Psoas muscle (tissue), 8 donors: ENCODE results near the gene DOK3. TPM values are rescaled to one million over a fixed set of nuclear protein-coding genes. Genes with fewer than 3 reads are reported as not detected.

Experiments used
- ATAC-seq, 4 donors: fragments of 200-7000 bp; cut with Tn5 transposase; one replicate each; pipeline ENCODE4 v1.9.1; 2020; ENCODE audit warnings: moderate library complexity in 3 of 4, mild to moderate bottlenecking in 2 of 4
- DNase-seq, 2 donors: peaks; one replicate each; pipeline ENCODE4 v3.0.0-alpha.2; 2020
- H3K27ac ChIP-seq: fragments of 200-600 bp; one replicate; pipeline ENCODE4 v1.8.0; 2022
- H3K27me3 ChIP-seq, 3 donors: fragments of 200-600 bp in 1 of 3; one replicate each; pipeline versions ENCODE4 v1.6.1 to v1.8.0; 2013 to 2022; ENCODE audit warnings: low read length in 2 of 3, mild to moderate bottlenecking in 2 of 3, moderate library complexity in 1 of 3; ENCODE audit not compliant: insufficient read depth in 3 of 3
- H3K36me3 ChIP-seq, 2 donors: fragments of 200-600 bp in 1 of 2; one replicate each; pipeline versions ENCODE4 v1.6.1 to v1.8.0; 2013 to 2022; ENCODE audit warnings: low read depth in 1 of 2, mild to moderate bottlenecking in 1 of 2, moderate library complexity in 1 of 2; ENCODE audit not compliant: insufficient read depth in 1 of 2
- H3K4me1 ChIP-seq: fragments of 200-600 bp; one replicate; pipeline ENCODE4 v1.8.0; 2022
- H3K4me3 ChIP-seq: fragments of 200-600 bp; one replicate; pipeline ENCODE4 v1.8.0; 2022; ENCODE audit warnings: mild to moderate bottlenecking
- H3K9me3 ChIP-seq: fragments of 200-600 bp; one replicate; pipeline ENCODE4 v1.8.0; 2022
- WGBS, 3 donors: extraction: QIAGEN DNeasy Blood & Tissue Kit; methylation state at CpG; one replicate each; pipeline versions ENCODE4 v1.1.6 to v1.1.7; 2013; 5-methylcytosine and 5-hydroxymethylcytosine counted together
- intact Hi-C, 2 donors: fragments of 100-400 bp; cut with DNase I; formaldehyde crosslinking; loops; one replicate each; pipeline versions ENCODE4 v1.11.0 to v1.14.2; 2022
- polyA plus RNA-seq, 3 donors: library from polyadenylated mRNA; stranded (reverse); fragments of 200-250 nt; gene quantifications; one replicate each; pipeline ENCODE4 v1.2.3, GENCODE V29; 2013
- total RNA-seq, 4 donors: library from RNA; stranded (reverse); fragmentation: NEBNext Ultra II Directional in 2 of 4; extraction: Animal tissue kit (Norgen Biotek cat#: 25700) in 2 of 4; gene quantifications; one replicate each; pipeline versions ENCODE4 v1.2.1 to v1.2.4, GENCODE V29; 2021 to 2023
- TF ChIP-seq, protein P1 (sequence below): fragments of 200-600 bp; IDR thresholded peaks from one replicate; pipeline ENCODE4 v1.8.0; 2022; ENCODE audit warnings: antibody characterized with exemption
- donor health status: healthy with polysubstance abuse.
- donor health status: DM: no; HTN: no; CAD: no; lungs with moderate emphysema.
- donor health status: Bipolar disorder and iron deficiency.
- donor health status: healthy.
- donor health status: DM: yes; HTN: yes; CAD: no.
- donor health status: DM: no; HTN: no; CAD: no.
- donor health status: DM: no; HTN: no; CAD: no.
- donor health status: DM: yes; HTN: yes; CAD: no.

The DOK3 gene
- total and polyA plus RNA-seq, 7 donors, result 0.44 to 5.4 (median 3.3) TPM

DNA sequence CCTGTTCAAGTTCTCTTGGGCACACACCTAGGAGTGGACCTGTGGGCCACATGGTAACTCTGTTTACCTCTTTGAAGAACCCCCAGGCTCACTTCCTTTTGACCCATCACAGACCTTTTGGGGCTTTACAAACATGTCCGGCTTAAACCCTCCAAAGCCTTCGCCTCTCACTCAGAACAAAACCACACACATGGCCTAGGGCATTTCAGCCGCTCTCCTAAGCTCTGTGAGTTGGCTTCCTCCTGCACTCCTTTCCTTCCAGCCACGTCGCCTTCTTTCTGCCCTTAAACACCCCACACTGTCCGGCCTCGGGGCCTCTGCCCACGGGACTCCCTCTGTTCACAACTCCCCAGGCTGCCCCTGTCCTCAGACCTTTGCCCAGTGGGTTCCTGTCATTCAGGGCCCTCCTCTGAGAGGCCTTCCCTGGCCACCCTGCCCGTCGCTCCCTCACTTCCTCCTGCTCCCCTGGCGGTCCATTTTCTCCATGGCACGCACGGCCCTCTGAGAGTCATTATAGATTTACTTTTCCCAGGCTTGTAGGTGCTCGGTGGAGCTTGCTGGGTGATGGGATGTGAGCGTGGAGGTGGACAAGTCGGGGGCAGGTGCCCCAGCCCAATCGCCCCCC lies 1.9 kb downstream of the DOK3 start:
- H3K9me3 ChIP-seq, result no peaks in the 10 kb centered on the region
- H3K27ac ChIP-seq, result no peak overlapping the region
- H3K4me1 ChIP-seq, result no peaks in the 10 kb centered on the region
- H3K4me3 ChIP-seq, result peak overlapping the region; percentile 54
- no peaks in the 10 kb centered on the region for H3K27me3 ChIP-seq
- intact Hi-C loops, result no loop called here
- peaks cover 0 to 37% of the 10 kb centered on the region in 2 donors for H3K36me3 ChIP-seq
- WGBS, 3 donors, result 82 to 92% (median 90%) methylated on average over 17 of the region's 17 CpGs
- TF ChIP-seq, protein P1, sequence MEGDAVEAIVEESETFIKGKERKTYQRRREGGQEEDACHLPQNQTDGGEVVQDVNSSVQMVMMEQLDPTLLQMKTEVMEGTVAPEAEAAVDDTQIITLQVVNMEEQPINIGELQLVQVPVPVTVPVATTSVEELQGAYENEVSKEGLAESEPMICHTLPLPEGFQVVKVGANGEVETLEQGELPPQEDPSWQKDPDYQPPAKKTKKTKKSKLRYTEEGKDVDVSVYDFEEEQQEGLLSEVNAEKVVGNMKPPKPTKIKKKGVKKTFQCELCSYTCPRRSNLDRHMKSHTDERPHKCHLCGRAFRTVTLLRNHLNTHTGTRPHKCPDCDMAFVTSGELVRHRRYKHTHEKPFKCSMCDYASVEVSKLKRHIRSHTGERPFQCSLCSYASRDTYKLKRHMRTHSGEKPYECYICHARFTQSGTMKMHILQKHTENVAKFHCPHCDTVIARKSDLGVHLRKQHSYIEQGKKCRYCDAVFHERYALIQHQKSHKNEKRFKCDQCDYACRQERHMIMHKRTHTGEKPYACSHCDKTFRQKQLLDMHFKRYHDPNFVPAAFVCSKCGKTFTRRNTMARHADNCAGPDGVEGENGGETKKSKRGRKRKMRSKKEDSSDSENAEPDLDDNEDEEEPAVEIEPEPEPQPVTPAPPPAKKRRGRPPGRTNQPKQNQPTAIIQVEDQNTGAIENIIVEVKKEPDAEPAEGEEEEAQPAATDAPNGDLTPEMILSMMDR, result no peak
- no peak for DNase-seq
- ATAC-seq, result no peak

DNA sequence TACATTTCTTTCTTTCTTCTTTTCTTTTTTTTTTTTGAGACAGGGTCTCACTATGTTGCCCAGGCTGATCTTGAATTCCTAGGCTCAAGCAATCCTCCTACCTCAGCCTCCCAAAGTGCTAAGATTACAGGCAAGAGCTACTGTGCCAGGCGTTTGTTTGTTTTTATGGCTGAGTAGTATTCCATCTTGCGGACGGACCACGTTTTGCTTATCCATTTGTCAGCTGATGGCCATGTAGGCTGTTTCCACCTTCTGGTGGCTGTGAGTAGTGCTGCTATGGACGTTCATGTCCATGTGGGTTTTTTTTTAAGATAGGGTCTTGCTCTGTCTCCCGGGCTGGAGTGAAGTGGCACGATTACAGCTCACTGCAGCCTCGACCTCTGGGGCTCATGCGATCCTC lies 2.5 kb downstream of the DOK3 start:
- Histone ChIP-seq H3K27me3 (no peaks in the 10 kb centered on the region), H3K4me3 (no peak overlapping the region), H3K36me3 (peaks cover 0 to 31% of the 10 kb centered on the region in 2 donors), H3K27ac (no peak overlapping the region), H3K4me1 (no peaks in the 10 kb centered on the region), H3K9me3 (no peaks in the 10 kb centered on the region)
- ATAC-seq (no peak), DNase-seq (no peak)
- TF ChIP-seq, protein P1, result peak; percentile 5
- intact Hi-C loops, result no loop called here
- 86 to 89% (median 88%) methylated on average over 9 of the region's 9 CpGs for WGBS, 3 donors

DNA sequence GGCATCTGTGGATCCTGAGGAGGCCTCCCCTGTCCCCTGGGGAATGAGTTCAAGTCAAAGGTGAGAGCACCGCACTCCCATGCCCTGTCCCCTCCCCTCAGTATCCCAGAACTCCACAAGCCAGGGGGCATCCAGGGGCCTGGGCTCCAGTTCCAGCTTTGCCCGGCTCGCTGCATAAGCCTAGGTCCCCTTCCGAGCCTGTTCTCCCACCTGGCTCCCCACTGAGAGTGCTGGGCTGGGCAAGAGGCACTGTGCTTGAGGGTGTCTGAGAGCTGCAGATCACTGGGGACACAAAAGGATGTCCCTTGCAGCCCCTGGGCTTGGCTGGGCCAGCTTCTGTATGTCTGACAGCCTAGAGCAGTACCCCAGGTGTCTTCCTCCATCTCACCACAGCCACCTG lies 4.6 kb downstream of the DOK3 start:
- Histone ChIP-seq H3K9me3 (no peaks in the 10 kb centered on the region), H3K27me3 (no peaks in the 10 kb centered on the region), H3K4me1 (no peaks in the 10 kb centered on the region), H3K4me3 (no peak overlapping the region), H3K27ac (no peak overlapping the region), H3K36me3 (peaks cover 0 to 10% of the 10 kb centered on the region in 2 donors)
- ATAC-seq (no peak), DNase-seq (no peak)
- TF ChIP-seq, protein P1, result no peak
- intact Hi-C loops, result no loop called here
- WGBS, 3 donors, result 91 to 97% (median 93%) methylated on average over 4 of the region's 4 CpGs

DNA sequence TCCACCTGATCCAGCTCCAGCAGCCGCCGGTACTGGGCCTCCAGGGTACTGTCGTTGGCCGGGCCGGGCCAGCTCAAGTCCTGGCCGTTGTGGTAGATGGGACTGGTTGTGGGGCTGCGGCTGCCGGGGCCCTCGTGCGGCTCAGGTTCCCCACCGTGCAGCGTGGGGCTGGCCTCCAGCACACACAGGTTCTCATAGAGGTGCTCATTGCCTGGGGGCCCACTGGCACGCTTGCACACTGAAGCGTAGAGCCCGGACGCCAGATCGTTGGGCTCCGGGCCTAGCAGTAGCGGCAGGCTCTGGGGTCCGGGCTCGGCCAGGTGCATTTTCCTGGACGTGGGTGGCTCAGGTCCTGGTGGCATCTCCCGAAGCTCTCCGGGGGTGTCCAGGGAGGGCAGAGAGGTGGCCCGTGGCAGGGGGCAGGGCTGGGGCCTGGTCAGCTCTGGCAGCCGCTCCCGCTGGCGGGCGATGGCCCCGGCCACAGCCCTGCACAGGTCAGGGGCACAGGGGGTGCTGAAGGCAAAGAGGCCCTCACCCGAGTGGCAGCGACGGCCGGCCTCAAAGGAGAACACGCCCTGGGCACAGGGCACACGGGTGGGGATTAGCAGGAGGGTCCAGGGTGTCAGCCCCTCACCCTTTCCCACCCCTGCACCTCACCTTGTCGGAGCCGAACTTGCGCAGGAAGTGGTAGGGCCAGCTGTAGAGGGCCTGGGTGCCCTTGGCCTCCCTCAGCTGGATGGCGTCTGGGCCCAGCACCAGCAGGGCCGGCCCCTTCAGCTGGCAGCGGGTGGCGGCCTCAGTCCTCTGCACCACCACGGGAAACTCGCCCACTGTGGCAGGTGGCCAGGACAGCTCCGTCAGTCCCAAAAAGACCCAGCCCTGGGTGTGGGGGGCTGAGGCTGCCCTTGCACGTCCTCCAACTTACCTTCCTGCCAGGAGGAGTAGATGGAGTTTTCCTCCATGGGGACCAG lies 5.3 kb downstream of the DOK3 start:
- WGBS, 3 donors, result 88 to 89% (median 89%) methylated on average over 41 to 47 of the region's 47 CpGs
- Histone ChIP-seq H3K27ac (no peak overlapping the region), H3K4me3 (no peak overlapping the region), H3K27me3 (no peaks in the 10 kb centered on the region), H3K4me1 (no peaks in the 10 kb centered on the region), H3K36me3 (peaks cover 0 to 8% of the 10 kb centered on the region in 2 donors), H3K9me3 (no peaks in the 10 kb centered on the region)
- DNase-seq (no peak), ATAC-seq (no peak)
- TF ChIP-seq, protein P1, result no peak
- intact Hi-C loops, result loop anchor here in 1 of 2 donors (5.0 kb wide), 2 partner anchors 97 to 112 kb away; partner anchors contain the start of gene F12
